Panc1 (cell line): ENCODE measurements around the gene NUDT7. TPM values are rescaled to one million over a fixed set of nuclear protein-coding genes. Genes with fewer than 3 reads are reported as not detected.

Experiments used
- ATAC-seq: fragments of 200-7000 bp; cut with Tn5 transposase; 2 replicates; pipeline ENCODE4 v1.9.1; 2020; ENCODE audit warnings: mild to moderate bottlenecking, moderate library complexity
- BruUV-seq: library from RNA; stranded (reverse); fragments of 400-500 nt; replicated peaks from 2 replicates; lab custom pipeline; 2021; lab: Mats Ljungman, UMichigan
- CTCF ChIA-PET: fragments of 300-600 bp; sonication (Branson Sonifier 250); formaldehyde crosslinking; loops from one replicate; lab custom pipeline; 2022; ENCODE audit warnings: antibody characterized with exemption; lab: Charles Lee
- POLR2A ChIA-PET: fragments of 300-600 bp; sonication (Branson Sonifier 250); formaldehyde crosslinking; loops from one replicate; lab custom pipeline; 2022; ENCODE audit warnings: antibody characterized with exemption; lab: Charles Lee
- DNase-seq: peaks from one replicate; pipeline ENCODE4 v3.0.0-alpha.2; 2010; ENCODE audit warnings: low read depth, low spot score
- H3K27ac ChIP-seq: 2 replicates; pipeline ENCODE4 v1.5.1; 2011; ENCODE audit warnings: mild to moderate bottlenecking, low read length, inconsistent platforms
- H3K27me3 ChIP-seq: fragments of 200-500 bp; sonication (Bioruptor generic); 2 replicates; pipeline ENCODE4 v1.6.0; 2014; ENCODE audit warnings: low read length, inconsistent platforms; ENCODE audit not compliant: control insufficient read depth, insufficient read depth
- H3K36me3 ChIP-seq: fragments of 200-500 bp; sonication (Bioruptor generic); 2 replicates; pipeline ENCODE4 v1.5.1; 2014; ENCODE audit warnings: inconsistent platforms, mild to moderate bottlenecking, low read length, moderate library complexity; ENCODE audit not compliant: control insufficient read depth, insufficient read depth
- H3K4me1 ChIP-seq: 2 replicates; pipeline ENCODE4 v1.5.1; 2011; ENCODE audit warnings: inconsistent platforms, mild to moderate bottlenecking, low read length, moderate library complexity; ENCODE audit not compliant: control insufficient read depth, insufficient read depth
- H3K4me3 ChIP-seq, 2 experiments: 2 replicates each; pipeline ENCODE4 v1.5.1; 2011 to 2012; ENCODE audit warnings: low read depth in 2 of 2, low read length in 2 of 2, mild to moderate bottlenecking in 2 of 2, inconsistent platforms in 1 of 2, moderate library complexity in 1 of 2
- H3K9me3 ChIP-seq: fragments of 200-500 bp; sonication (Bioruptor generic); 2 replicates; pipeline ENCODE4 v1.5.1; 2014; ENCODE audit warnings: low read depth, mild to moderate bottlenecking, inconsistent platforms, low read length, moderate library complexity; ENCODE audit not compliant: control insufficient read depth, insufficient read depth
- CTCF ChIP-seq: fragments of 450-650 bp; IDR thresholded peaks from 2 replicates; pipeline ENCODE4 v1.5.1; 2017; ENCODE audit warnings: mild to moderate bottlenecking
- POLR2AphosphoS5 ChIP-seq: IDR thresholded peaks from 2 replicates; pipeline ENCODE4 v1.6.1; 2012; ENCODE audit warnings: mild to moderate bottlenecking, low read depth, low read length, moderate library complexity
- REST ChIP-seq, 2 experiments: IDR thresholded peaks; 2 replicates each; pipeline ENCODE4 v1.6.1; 2011 to 2012; ENCODE audit warnings: low read depth in 2 of 2, control low read depth in 1 of 2, low read length in 1 of 2, mild to moderate bottlenecking in 1 of 2, moderate library complexity in 1 of 2; ENCODE audit not compliant: insufficient read depth in 1 of 2
- SIN3A ChIP-seq: IDR thresholded peaks from 2 replicates; pipeline ENCODE4 v1.6.1; 2012; ENCODE audit warnings: low read depth, mild to moderate bottlenecking, low read length, moderate library complexity, borderline replicate concordance; ENCODE audit not compliant: insufficient read depth
- TCF7L2 ChIP-seq: IDR thresholded peaks from 2 replicates; pipeline ENCODE4 v1.6.1; 2011; ENCODE audit warnings: mild to moderate bottlenecking, low read depth, low read length, inconsistent platforms
- in situ Hi-C: cut with HindIII; loops from 2 replicates; pipeline ENCODE4 v1.10.0; 2016; ENCODE audit warnings: low sequenced_read_pairs, low pct_unique_long_range_greater_than_20kb
- intact Hi-C: fragments of 100-400 bp; cut with micrococcal nuclease; formaldehyde crosslinking; loops from one replicate; pipeline ENCODE4 v1.10.0; 2022; ENCODE audit not compliant: unreplicated experiment
- total RNA-seq: library from RNA; stranded (reverse); gene quantifications from one replicate; pipeline ENCODE4 v1.2.1, GENCODE V29; 2021; ENCODE audit not compliant: unreplicated experiment

The NUDT7 gene
- total RNA-seq, 1 experiment from 2014 or later, result 4.7 TPM

- ChIA-PET POLR2A (no interaction called here), CTCF (no interaction called here)
- Histone ChIP-seq H3K4me3 (no peak overlapping the region), H3K27me3 (no peaks in the 10 kb centered on the region), H3K9me3 (no peaks in the 10 kb centered on the region), H3K36me3 (no peaks in the 10 kb centered on the region), H3K4me1 (no peaks in the 10 kb centered on the region), H3K27ac (no peak overlapping the region)
- ATAC-seq (no peak), DNase-seq (no peak)
- BruUV-seq, result no TSS peak
- in situ Hi-C loops, result no loop called here
- TF ChIP-seq POLR2AphosphoS5 (no peak), CTCF (no peak), TCF7L2 (no peak), SIN3A (no peak), REST (IDR thresholded peaks at IDR 0.05; ENCODE audit: insufficient read depth in 1 of 2, low read depth in 2 of 2, low read length in 1 of 2) (no peak)
- intact Hi-C loops, result no loop called here
Measured at GRCh38 chr16:77763994-77764393, 41.7 kb downstream of the NUDT7 start.

GRCh38 chr16:77767211-77767610 lies 44.9 kb downstream of the NUDT7 start:
- no peaks in the 10 kb centered on the region for H3K9me3 ChIP-seq
- H3K4me3 ChIP-seq, result no peak overlapping the region
- no peak overlapping the region for H3K27ac ChIP-seq
- H3K27me3 ChIP-seq, result no peaks in the 10 kb centered on the region
- no TSS peak for BruUV-seq
- ATAC-seq, result no peak
- no peak for DNase-seq
- in situ Hi-C loops (no loop called here), intact Hi-C loops (no loop called here)
- H3K4me1 ChIP-seq, result no peaks in the 10 kb centered on the region
- H3K36me3 ChIP-seq, result no peaks in the 10 kb centered on the region
- ChIA-PET CTCF (interaction anchor here (0.5 to 0.6 kb wide), 2 partner anchors 11 to 12 kb away, joined by 4 read pairs; no protein-coding TSS in a partner anchor), POLR2A (no interaction called here)
- TF ChIP-seq POLR2AphosphoS5 (no peak), REST (IDR thresholded peaks at IDR 0.05; ENCODE audit: insufficient read depth in 1 of 2, low read depth in 2 of 2, low read length in 1 of 2) (no peak), TCF7L2 (no peak), SIN3A (no peak), CTCF (no peak)
